GM10248 (cell line): ENCODE results near the gene PON1.

ENCODE experiments used
- CTCF ChIA-PET: fragments of 300-600 bp; sonication (Branson Sonifier 250); formaldehyde crosslinking; extraction: SDS; loops from one replicate; lab custom pipeline; 2021; ENCODE audit warnings: antibody characterized with exemption; lab: Yijun Ruan, JAX
- POLR2A ChIA-PET: fragments of 350-650 bp; sonication (Branson Sonifier 250); formaldehyde crosslinking; extraction: SDS; loops from one replicate; lab custom pipeline; 2020; ENCODE audit warnings: antibody characterized with exemption; lab: Yijun Ruan, JAX
- DNase-seq: peaks from one replicate; pipeline ENCODE4 v3.0.0; 2012; ENCODE audit errors: extremely low spot score
- CTCF ChIP-seq: IDR thresholded peaks from 2 replicates; pipeline ENCODE4 v1.5.1; 2012; ENCODE audit warnings: mild to moderate bottlenecking, low read depth; ENCODE audit errors: extremely low read depth, missing control alignments, control extremely low read depth

Gene PON1

GRCh38 chr7:95316588-95316987 is 7.7 kb downstream of the PON1 start:
- CTCF ChIA-PET: interaction anchor here (1.2 kb wide), 2 partner anchors 10 kb away, joined by 4 read pairs; no protein-coding TSS in a partner anchor
- no peak for DNase-seq
- POLR2A ChIA-PET: no interaction called here
- no peak for TF ChIP-seq CTCF

DNA sequence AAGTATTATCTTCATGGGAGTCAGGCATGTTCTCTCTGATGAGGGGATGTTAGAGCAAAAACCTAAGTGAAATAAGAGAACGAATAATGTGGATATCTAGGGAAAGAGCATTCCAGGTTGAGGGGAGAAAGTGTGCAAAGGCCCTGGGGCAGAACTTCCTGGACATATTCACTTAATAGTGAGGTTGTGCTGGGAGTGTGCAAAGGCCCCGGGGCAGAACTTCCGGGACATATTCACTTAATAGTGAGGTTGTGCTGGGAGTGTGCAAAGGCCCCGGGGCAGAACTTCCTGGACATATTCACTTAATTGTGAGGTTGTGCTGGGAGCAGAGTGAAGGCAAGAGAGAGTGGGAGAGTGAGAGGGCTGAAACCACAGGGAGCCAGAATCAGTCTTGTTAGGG is 11.8 kb downstream of the PON1 start:
- no peak for DNase-seq
- POLR2A ChIA-PET: no interaction called here
- CTCF ChIA-PET: no interaction called here
- no peak for TF ChIP-seq CTCF

GRCh38 chr7:95311389-95311788 is 12.9 kb downstream of the PON1 start:
- CTCF ChIA-PET: interaction anchor here (1.1 kb wide), 1 partner anchor 13 kb away, joined by 3 read pairs; the partner anchor contains the start of gene PON1
- no peak for TF ChIP-seq CTCF
- POLR2A ChIA-PET: no interaction called here
- no peak for DNase-seq

GRCh38 chr7:95309951-95310350 is 14.4 kb downstream of the PON1 start:
- POLR2A ChIA-PET: no interaction called here
- no peak for DNase-seq
- TF ChIP-seq CTCF: no peak
- CTCF ChIA-PET: interaction anchor here (0.9 to 2.1 kb wide), 5 partner anchors 9 to 1407 kb away, joined by 3 to 5 read pairs (median 3); no protein-coding TSS in a partner anchor

DNA sequence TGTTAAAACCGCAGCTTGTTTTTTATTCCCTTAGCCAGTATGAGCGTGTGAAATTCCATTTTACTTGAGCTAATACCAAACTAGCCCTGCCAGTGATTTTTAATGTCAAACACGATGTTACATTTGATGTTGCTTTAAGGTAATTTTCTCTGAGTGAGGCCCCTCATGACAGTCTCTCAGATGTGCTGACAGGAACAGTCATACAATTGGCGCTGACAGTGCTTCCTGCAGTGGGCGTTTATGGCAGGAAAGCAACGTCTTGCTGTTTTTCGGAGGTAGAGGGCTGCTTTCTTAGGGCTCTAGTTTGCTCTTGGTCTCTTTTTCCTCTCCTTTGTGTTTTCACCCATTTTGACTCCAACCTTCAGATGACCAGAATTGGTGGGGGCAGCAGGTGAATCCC is 19.3 kb downstream of the PON1 start:
- no peak for TF ChIP-seq CTCF
- no peak for DNase-seq
- CTCF ChIA-PET: interaction anchor here (1.6 kb wide), 1 partner anchor 33 kb away, joined by 4 read pairs; no protein-coding TSS in a partner anchor
- POLR2A ChIA-PET: no interaction called here

DNA sequence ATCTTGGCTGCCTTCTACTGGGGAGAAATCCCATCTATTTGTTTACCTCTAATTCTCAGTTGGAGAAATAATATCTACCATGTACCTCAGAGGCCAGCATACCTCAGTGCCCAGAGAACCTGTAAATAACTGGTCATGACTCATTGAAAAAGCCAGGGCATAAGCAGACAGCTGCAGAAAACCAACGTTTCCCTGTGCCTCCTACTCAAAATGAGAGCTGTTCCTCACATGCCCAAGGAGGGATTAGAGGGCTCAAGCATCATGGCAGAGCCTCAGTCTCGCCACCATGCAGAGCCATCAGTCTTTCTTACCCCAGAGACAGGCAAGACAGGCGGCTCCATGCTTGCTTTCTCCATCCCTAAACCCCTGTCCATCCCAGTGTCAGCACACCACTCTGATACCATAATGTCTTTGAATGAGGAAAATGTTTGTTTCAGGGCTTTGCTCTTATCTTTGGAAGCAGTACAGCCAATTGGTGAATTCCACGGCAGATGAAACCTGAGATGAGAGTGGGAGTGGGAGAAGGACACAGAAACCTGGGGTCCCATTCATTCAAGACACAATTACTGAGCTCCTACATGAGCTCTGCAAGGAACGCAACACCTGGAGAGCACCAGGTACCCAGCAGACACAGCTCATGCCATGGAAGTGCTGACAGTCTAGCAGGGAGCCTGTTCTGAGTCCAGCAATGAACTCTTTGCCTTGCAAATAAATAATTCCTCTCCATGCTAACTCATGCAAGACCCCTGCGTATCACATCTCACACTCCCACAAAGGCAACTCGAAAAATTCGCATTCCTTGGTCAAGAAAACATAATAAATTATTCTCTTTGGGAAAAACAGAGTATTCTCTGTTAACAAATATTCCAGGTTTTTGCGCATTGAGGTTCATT is 21.1 kb downstream of the PON1 start:
- POLR2A ChIA-PET: no interaction called here
- CTCF ChIA-PET: no interaction called here
- DNase-seq: no peak
- no peak for TF ChIP-seq CTCF
